WI38 (cell line): ENCODE data around the gene PIK3C2B.
"Not testable (repeated sequence)": the region's sequence is repeated elsewhere in the genome, so short reads cannot be mapped to it uniquely, and the experiment has no call there.

Experiments
- H3K4me3 ChIP-seq: 2 replicates; pipeline ENCODE4 v1.5.1; 2011; ENCODE audit warnings: low read depth, mild to moderate bottlenecking, control low read depth, low read length
- TF ChIP-seq, protein P1 (sequence below): IDR thresholded peaks from 2 replicates; pipeline ENCODE4 v1.5.1; 2012; ENCODE audit warnings: low read depth, mild to moderate bottlenecking, control low read depth, low read length

The PIK3C2B gene

DNA sequence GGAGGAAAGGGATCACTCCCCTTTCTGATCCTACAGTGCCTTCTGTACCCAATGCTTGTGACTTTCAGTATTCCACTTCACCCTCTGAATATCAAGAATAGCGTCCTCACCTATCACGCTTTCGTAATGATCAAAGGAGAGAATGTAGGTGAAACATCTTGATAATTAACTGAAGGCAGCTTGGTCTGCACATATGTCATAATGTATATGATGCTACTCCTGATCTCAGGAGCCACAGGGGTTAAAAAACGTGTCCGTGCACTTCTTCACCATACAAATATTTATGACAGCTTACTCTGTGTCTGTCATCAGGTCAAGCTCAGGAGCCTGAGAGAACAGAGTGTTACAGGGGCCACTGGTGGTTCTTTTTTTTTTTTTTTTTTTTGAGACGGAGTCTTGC lies 1.2 kb upstream of the PIK3C2B start:
- TF ChIP-seq, protein P1, sequence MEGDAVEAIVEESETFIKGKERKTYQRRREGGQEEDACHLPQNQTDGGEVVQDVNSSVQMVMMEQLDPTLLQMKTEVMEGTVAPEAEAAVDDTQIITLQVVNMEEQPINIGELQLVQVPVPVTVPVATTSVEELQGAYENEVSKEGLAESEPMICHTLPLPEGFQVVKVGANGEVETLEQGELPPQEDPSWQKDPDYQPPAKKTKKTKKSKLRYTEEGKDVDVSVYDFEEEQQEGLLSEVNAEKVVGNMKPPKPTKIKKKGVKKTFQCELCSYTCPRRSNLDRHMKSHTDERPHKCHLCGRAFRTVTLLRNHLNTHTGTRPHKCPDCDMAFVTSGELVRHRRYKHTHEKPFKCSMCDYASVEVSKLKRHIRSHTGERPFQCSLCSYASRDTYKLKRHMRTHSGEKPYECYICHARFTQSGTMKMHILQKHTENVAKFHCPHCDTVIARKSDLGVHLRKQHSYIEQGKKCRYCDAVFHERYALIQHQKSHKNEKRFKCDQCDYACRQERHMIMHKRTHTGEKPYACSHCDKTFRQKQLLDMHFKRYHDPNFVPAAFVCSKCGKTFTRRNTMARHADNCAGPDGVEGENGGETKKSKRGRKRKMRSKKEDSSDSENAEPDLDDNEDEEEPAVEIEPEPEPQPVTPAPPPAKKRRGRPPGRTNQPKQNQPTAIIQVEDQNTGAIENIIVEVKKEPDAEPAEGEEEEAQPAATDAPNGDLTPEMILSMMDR, result no peak
- no peak overlapping the region for H3K4me3 ChIP-seq

DNA sequence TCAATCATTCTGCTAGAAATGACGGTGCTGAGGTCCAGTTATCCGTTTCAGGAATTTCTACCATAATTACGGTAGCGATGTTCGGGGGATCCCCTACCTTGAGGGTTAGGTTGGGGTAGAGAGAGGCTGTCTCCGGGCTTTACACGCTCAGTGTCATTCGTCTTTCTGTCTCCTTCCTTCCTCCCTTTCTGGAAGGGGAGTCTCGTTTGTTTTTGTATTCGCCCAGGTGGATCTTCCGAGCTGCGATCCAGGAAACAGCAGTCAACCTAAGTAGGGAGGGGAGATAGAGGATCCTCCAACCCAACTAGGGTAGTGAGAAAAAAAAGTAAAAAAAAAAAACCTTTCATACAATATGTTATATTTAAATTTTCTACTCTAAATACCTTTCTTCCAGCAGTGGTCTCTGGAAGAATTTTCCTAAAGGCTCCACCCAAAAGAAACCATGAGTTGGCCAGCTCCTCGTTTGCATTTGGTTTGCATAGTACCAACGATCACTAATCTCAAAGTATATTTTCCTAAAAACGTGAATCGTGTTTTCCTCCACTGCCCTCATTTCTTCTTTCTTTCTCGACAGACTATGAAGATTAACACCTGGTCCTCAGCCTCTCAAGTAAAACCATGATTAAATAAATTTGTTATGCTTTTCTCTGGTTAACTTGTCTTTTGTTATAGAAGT lies 611 bp upstream of the PIK3C2B start:
- peak overlapping the region; percentile 57 for H3K4me3 ChIP-seq
- TF ChIP-seq, protein P1, result no peak

DNA sequence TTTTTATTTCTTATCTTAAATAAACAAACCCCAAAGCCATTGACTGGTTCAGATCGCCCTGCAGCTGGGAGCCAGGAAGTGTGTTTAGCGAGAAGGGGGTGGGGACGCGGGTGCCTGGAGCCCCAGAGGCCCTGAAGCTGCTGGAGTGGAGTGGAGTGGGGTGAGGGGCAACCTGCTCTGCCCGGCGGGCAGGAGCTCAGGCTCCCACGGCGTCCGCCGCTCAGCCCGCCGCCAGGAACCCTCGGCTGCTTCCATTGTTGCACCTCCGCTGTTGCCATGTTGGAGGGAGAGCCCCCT lies 673 bp downstream of the PIK3C2B start:
- TF ChIP-seq, protein P1, result no peak
- peak overlapping the region; percentile 57 for H3K4me3 ChIP-seq

DNA sequence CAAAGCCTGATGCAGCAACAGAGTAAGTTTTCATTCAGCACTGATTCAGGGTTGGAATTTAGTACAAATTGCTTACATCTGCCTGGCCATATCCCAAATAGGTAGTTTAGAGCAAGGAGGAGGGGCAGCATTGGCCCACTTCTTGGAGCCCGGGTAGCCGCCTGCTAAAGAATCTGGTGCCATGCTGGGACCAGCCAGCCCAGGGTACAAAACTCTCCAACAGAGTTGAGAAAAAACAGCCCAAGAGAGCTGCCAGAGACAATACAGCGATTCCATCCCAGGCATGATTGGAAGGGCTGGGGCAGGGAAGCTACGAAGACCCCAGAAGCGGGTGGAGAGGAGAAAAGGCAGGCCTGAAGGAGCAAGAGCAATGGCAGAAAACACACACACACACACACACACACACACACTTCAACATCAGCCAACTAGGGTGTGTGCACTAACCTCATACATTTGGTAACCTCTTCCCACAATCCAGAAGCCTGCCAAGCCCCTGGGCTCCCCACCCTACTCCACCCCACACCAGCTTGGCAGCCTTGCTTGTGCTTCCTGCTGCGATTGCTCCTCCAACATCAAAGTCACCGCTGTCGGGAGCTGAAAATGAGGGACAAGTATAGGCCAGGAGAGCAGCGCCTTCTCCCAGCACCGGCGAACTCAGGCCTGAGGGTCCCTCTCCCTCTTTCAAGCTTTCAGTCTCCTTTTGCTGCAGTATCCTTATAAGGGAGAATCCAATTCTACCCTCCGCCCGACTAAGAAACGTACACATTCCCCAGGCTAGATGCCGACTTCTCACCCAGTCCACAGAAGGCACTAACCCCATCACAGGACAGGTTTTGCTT lies 1.2 kb downstream of the PIK3C2B start:
- TF ChIP-seq, protein P1, result no peak
- peak overlapping the region; percentile 57 for H3K4me3 ChIP-seq

DNA sequence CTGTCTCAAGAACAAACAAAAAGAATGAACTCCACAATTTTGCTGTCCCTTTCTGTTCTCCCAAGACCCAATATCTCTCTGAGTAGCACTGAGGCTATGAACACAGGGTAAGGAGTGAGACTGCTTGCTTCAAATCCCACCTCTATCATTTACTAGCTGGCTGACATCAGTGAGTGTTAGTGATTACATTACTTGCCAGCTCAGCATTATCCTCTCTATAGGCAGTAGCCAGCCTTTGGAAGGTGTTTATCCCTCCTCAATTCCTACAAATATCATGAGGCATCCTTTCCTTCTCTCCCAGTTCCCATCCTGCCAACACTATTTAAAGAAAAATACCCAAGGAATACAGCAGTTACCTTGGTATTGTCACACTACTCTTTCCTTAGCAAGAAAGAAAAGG lies 3.0 kb downstream of the PIK3C2B start:
- TF ChIP-seq, protein P1, result no peak
- H3K4me3 ChIP-seq, result no peak overlapping the region

DNA sequence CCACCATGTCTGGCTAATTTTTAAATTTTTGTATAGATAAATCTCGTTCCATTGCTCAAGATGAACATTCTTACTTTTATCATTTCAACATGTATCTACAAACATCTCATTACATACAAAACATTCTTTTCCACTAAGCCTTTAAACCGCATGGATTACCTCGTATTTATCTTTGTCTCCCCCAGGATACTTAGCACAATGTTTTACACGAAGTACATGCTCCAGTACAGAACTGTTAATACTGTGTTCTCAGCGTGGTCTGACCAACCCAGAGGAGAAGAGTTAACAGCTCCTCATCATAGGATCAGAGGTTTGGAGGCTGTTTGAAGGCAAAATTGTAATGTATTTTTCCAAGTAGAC lies 7.4 kb downstream of the PIK3C2B start:
- TF ChIP-seq, protein P1, result no peak
- H3K4me3 ChIP-seq, result no peak overlapping the region

DNA sequence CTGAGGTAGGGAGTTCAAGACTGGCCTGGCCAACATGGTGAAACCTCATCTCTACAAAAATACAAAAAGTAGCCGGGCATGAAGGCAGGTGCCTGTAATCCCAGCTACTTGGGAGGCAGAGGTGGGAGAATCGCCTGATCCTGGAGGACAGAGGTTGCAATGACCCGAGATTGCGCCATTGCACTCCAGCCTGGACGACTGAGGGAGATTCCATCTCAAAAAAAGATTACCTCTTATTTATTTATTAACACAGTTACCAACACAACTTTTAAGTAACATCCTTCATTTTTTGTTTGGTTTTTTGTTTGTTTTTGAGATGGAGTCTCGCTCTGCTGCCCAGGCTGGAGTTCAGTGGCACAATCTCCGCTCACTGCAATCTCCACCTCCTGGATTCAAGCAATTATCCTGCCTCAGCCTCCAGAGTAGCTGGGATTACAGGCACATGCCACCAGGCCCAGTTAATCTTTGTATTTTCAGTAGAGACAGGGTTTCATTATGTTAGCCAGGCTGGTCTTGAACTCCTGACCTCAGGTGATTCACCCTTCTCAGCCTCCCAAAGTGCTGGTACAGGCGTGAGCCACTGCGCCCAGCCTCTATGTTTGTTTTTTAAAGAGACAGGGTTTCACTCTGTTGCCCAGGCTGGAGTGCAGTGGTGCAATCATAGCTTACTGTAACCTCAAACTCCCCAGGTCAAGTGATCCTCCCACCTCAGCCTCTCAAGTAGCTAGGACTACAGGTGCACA lies 7.9 kb downstream of the PIK3C2B start:
- H3K4me3 ChIP-seq, result not testable (repeated sequence)
